ENCODE measurements around the gene B3GNT3.

The B3GNT3 gene

GRCh38 chr19:17754634-17755442, 40.1 kb upstream of the B3GNT3 start:
- DNase-seq = no peak
- Histone ChIP-seq H3K9me3 (ENCODE audit: control insufficient read depth, low read length) (no peaks in the 10 kb centered on the region), H3K4me3 (ENCODE audit: insufficient read depth, low read depth, low read length, poor library complexity, severe bottlenecking) (no peak overlapping the region), H3K27me3 (replicated peaks; ENCODE audit: control insufficient read depth, insufficient read depth, low read length, poor library complexity, severe bottlenecking) (no peaks in the 10 kb centered on the region), H3K4me1 (ENCODE audit: control insufficient read depth, insufficient read depth, low read length, poor library complexity, severe bottlenecking) (peaks cover 35% of the 10 kb centered on the region), H3K36me3 (ENCODE audit: control insufficient read depth, insufficient read depth, low read length) (peaks cover 37% of the 10 kb centered on the region), H3K27ac (ENCODE audit: insufficient read depth, low read length, poor library complexity, severe bottlenecking) (no peak overlapping the region)

GRCh38 chr19:17755443-17755890, 39.5 kb upstream of the B3GNT3 start:
- no peaks in the 10 kb centered on the region for H3K9me3 ChIP-seq (ENCODE audit: control insufficient read depth, low read length)
- H3K4me1 ChIP-seq (ENCODE audit: control insufficient read depth, insufficient read depth, low read length, poor library complexity, severe bottlenecking) = peaks cover 32% of the 10 kb centered on the region
- DNase-seq = no peak
- no peaks in the 10 kb centered on the region for H3K27me3 ChIP-seq (replicated peaks; ENCODE audit: control insufficient read depth, insufficient read depth, low read length, poor library complexity, severe bottlenecking)
- no peak overlapping the region for H3K4me3 ChIP-seq (ENCODE audit: insufficient read depth, low read depth, low read length, poor library complexity, severe bottlenecking)
- H3K27ac ChIP-seq (ENCODE audit: insufficient read depth, low read length, poor library complexity, severe bottlenecking) = peak overlapping the region; percentile 34
- H3K36me3 ChIP-seq (ENCODE audit: control insufficient read depth, insufficient read depth, low read length) = peaks cover 37% of the 10 kb centered on the region

DNA sequence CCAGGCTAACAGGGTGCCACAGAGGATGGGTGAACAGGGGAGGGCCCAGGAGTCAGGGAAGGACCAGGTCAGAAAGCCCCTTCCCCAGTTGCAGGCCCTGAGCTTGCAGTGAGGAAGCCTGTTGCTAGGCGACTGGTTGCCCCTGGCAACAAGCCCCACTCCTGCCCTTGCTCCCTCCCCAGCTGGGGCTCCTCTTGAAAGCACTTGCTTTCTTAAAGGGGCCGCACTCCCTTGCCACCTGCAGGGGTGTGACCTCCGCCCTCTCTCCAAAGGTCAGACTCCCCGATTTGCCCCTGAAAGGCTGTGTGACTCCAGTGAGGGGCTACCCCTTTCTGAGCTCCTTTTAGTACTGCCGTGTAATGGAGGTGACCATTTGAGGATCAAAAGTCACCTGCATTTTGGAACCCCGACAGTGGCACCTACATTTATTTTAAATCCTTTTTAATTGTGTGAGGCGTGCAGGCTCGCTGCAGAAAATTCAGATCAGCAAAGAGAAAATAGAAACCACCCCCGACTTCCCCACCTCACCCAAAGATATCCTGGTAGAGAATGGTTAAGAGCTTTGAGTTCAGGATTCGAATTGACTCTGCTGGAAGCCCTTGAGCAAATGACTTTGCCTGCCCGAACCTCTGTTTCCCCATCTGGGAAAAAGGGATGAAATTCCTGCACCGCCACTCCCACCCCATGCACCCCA, 38.8 kb upstream of the B3GNT3 start:
- Histone ChIP-seq H3K9me3 (ENCODE audit: control insufficient read depth, low read length) (no peaks in the 10 kb centered on the region), H3K4me1 (ENCODE audit: control insufficient read depth, insufficient read depth, low read length, poor library complexity, severe bottlenecking) (peaks cover 30% of the 10 kb centered on the region), H3K27me3 (replicated peaks; ENCODE audit: control insufficient read depth, insufficient read depth, low read length, poor library complexity, severe bottlenecking) (no peaks in the 10 kb centered on the region), H3K36me3 (ENCODE audit: control insufficient read depth, insufficient read depth, low read length) (peaks cover 37% of the 10 kb centered on the region), H3K27ac (ENCODE audit: insufficient read depth, low read length, poor library complexity, severe bottlenecking) (peak overlapping the region; percentile 34), H3K4me3 (ENCODE audit: insufficient read depth, low read depth, low read length, poor library complexity, severe bottlenecking) (no peak overlapping the region)
- peak in 1 of 3 donors; percentile 26 for DNase-seq

GRCh38 chr19:17757125-17757524, 37.8 kb upstream of the B3GNT3 start:
- Histone ChIP-seq H3K9me3 (ENCODE audit: control insufficient read depth, low read length) (no peaks in the 10 kb centered on the region), H3K27me3 (replicated peaks; ENCODE audit: control insufficient read depth, insufficient read depth, low read length, poor library complexity, severe bottlenecking) (no peaks in the 10 kb centered on the region), H3K4me3 (ENCODE audit: insufficient read depth, low read depth, low read length, poor library complexity, severe bottlenecking) (no peak overlapping the region), H3K4me1 (ENCODE audit: control insufficient read depth, insufficient read depth, low read length, poor library complexity, severe bottlenecking) (peaks cover 22% of the 10 kb centered on the region), H3K27ac (ENCODE audit: insufficient read depth, low read length, poor library complexity, severe bottlenecking) (no peak overlapping the region), H3K36me3 (ENCODE audit: control insufficient read depth, insufficient read depth, low read length) (peaks cover 37% of the 10 kb centered on the region)
- no peak for DNase-seq

DNA sequence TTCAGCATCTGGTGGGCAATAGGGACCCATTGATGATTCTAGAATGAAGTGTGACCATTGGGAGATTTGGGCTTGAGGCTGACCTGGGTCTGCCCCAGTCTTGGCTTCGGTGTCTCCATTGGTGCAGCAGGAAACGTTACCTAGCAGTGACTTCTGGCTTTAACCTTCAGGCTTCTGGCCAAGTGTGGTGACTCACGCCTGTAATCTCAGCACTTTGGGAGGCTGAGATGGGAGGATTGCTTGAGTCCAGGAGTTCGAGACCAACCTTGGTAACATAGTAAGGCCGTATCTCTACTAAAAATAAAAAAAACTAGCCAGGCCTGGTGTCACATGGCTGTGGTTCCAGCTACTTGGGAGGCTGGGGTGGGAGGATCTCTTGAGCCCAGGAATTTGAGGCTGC, 36.4 kb upstream of the B3GNT3 start:
- peaks cover 45% of the 10 kb centered on the region for H3K36me3 ChIP-seq (ENCODE audit: control insufficient read depth, insufficient read depth, low read length)
- no peak overlapping the region for H3K27ac ChIP-seq (ENCODE audit: insufficient read depth, low read length, poor library complexity, severe bottlenecking)
- H3K9me3 ChIP-seq (ENCODE audit: control insufficient read depth, low read length) = no peaks in the 10 kb centered on the region
- H3K4me3 ChIP-seq (ENCODE audit: insufficient read depth, low read depth, low read length, poor library complexity, severe bottlenecking) = no peak overlapping the region
- peaks cover 16% of the 10 kb centered on the region for H3K4me1 ChIP-seq (ENCODE audit: control insufficient read depth, insufficient read depth, low read length, poor library complexity, severe bottlenecking)
- DNase-seq = no peak
- no peaks in the 10 kb centered on the region for H3K27me3 ChIP-seq (replicated peaks; ENCODE audit: control insufficient read depth, insufficient read depth, low read length, poor library complexity, severe bottlenecking)

GRCh38 chr19:17761148-17761547, 33.8 kb upstream of the B3GNT3 start:
- peaks cover 44% of the 10 kb centered on the region for H3K36me3 ChIP-seq (ENCODE audit: control insufficient read depth, insufficient read depth, low read length)

GRCh38 chr19:17762505-17763229, 32.3 kb upstream of the B3GNT3 start:
- H3K27me3 ChIP-seq (replicated peaks; ENCODE audit: control insufficient read depth, insufficient read depth, low read length, poor library complexity, severe bottlenecking) = no peaks in the 10 kb centered on the region

More at GRCh38 chr19:17761148-17761547, 33.8 kb upstream of the B3GNT3 start:
- H3K27ac ChIP-seq (ENCODE audit: insufficient read depth, low read length, poor library complexity, severe bottlenecking) = no peak overlapping the region
- H3K27me3 ChIP-seq (replicated peaks; ENCODE audit: control insufficient read depth, insufficient read depth, low read length, poor library complexity, severe bottlenecking) = no peaks in the 10 kb centered on the region
- peaks cover 1% of the 10 kb centered on the region for H3K4me1 ChIP-seq (ENCODE audit: control insufficient read depth, insufficient read depth, low read length, poor library complexity, severe bottlenecking)
- H3K9me3 ChIP-seq (ENCODE audit: control insufficient read depth, low read length) = no peaks in the 10 kb centered on the region
- no peak overlapping the region for H3K4me3 ChIP-seq (ENCODE audit: insufficient read depth, low read depth, low read length, poor library complexity, severe bottlenecking)
- no peak for DNase-seq

DNA sequence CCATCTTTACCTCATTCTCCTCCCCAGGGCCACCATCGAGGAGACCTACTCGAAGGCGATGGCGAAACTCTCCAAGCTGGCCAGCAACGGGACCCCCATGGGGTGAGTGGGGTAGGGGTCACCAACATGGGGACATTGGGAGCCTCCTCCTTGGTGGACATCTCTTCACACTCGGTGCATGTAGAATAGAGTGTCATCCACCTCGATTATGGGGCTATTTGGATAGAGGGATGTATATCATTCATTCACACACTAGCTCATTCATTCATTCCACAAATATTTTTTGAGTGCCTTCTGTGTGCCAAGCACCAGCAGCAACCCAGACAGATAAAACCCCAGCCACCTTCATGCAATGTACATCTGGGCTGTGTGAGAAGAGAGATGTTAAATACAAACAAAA, 30.6 kb upstream of the B3GNT3 start:
- no peaks in the 10 kb centered on the region for H3K9me3 ChIP-seq (ENCODE audit: control insufficient read depth, low read length)
- no peak for DNase-seq
- no peak overlapping the region for H3K27ac ChIP-seq (ENCODE audit: insufficient read depth, low read length, poor library complexity, severe bottlenecking)
- H3K27me3 ChIP-seq (replicated peaks; ENCODE audit: control insufficient read depth, insufficient read depth, low read length, poor library complexity, severe bottlenecking) = no peaks in the 10 kb centered on the region
- no peak overlapping the region for H3K4me3 ChIP-seq (ENCODE audit: insufficient read depth, low read depth, low read length, poor library complexity, severe bottlenecking)
- H3K36me3 ChIP-seq (ENCODE audit: control insufficient read depth, insufficient read depth, low read length) = peaks cover 45% of the 10 kb centered on the region
- no peaks in the 10 kb centered on the region for H3K4me1 ChIP-seq (ENCODE audit: control insufficient read depth, insufficient read depth, low read length, poor library complexity, severe bottlenecking)

More at GRCh38 chr19:17762505-17763229, 32.3 kb upstream of the B3GNT3 start:
- Histone ChIP-seq H3K4me1 (ENCODE audit: control insufficient read depth, insufficient read depth, low read length, poor library complexity, severe bottlenecking) (no peaks in the 10 kb centered on the region), H3K36me3 (ENCODE audit: control insufficient read depth, insufficient read depth, low read length) (peaks cover 42% of the 10 kb centered on the region), H3K4me3 (ENCODE audit: insufficient read depth, low read depth, low read length, poor library complexity, severe bottlenecking) (no peak overlapping the region), H3K9me3 (ENCODE audit: control insufficient read depth, low read length) (no peaks in the 10 kb centered on the region), H3K27ac (ENCODE audit: insufficient read depth, low read length, poor library complexity, severe bottlenecking) (no peak overlapping the region)
- no peak for DNase-seq

DNA sequence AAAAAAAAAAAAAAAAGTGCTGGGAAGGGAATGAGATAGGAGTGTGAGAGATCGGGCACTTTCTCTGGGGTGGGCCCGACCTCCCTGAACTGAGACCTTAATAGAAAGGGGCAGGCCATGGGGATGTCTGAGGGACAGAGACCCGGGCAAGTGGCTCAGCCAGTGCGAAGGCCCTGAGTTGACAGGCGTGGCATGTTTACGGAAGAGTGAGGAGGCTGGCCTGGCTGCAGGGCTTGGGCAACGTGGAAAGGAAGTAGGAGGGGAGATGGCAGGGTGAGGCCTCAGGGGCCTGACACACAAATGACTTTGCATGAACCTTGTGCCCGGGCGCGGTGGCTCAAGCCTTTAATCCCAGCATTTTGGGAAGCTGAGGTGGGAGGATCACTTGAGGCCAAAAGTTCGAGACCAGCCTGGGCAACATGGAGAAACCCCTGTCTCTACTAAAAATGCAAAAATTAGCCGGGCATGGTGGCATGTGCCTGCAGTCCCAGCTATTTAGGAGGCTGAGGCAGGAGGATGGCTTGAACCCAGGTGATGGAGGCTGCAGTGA, 29.8 kb upstream of the B3GNT3 start:
- no peak overlapping the region for H3K4me3 ChIP-seq (ENCODE audit: insufficient read depth, low read depth, low read length, poor library complexity, severe bottlenecking)
- H3K4me1 ChIP-seq (ENCODE audit: control insufficient read depth, insufficient read depth, low read length, poor library complexity, severe bottlenecking) = no peaks in the 10 kb centered on the region
- no peaks in the 10 kb centered on the region for H3K9me3 ChIP-seq (ENCODE audit: control insufficient read depth, low read length)
- no peak for DNase-seq
- H3K27ac ChIP-seq (ENCODE audit: insufficient read depth, low read length, poor library complexity, severe bottlenecking) = no peak overlapping the region
- peaks cover 50% of the 10 kb centered on the region for H3K36me3 ChIP-seq (ENCODE audit: control insufficient read depth, insufficient read depth, low read length)
- H3K27me3 ChIP-seq (replicated peaks; ENCODE audit: control insufficient read depth, insufficient read depth, low read length, poor library complexity, severe bottlenecking) = no peaks in the 10 kb centered on the region
